ENCODE data around the gene ACKR3.

GRCh38 chr2:236574424-236575145 is 5.0 kb downstream of the ACKR3 start:
- TF ChIP-seq REST (IDR thresholded peaks at IDR 0.05; ENCODE audit: unreplicated experiment) (no peak), CTCF (conservative IDR thresholded peaks at IDR 0.05; ENCODE audit: low read depth in 2 of 2) (no peak), EZH2phosphoT487 (IDR thresholded peaks at IDR 0.05; ENCODE audit: unreplicated experiment) (no peak), CREB1 (CRISPR knock-in tag; IDR thresholded peaks at IDR 0.05; ENCODE audit: low read depth) (no peak), POLR2AphosphoS5 (IDR thresholded peaks at IDR 0.05; ENCODE audit: low read depth) (no peak), EZH2 (IDR thresholded peaks at IDR 0.05; ENCODE audit: low read depth, unreplicated experiment) (no peak), JUNB (IDR thresholded peaks at IDR 0.05; ENCODE audit: unreplicated experiment) (no peak), ZNF331 (CRISPR knock-in tag; IDR thresholded peaks at IDR 0.05; ENCODE audit: low read depth) (no peak), ETS1 (IDR thresholded peaks at IDR 0.05) (no peak), ZNF114 (CRISPR knock-in tag; IDR thresholded peaks at IDR 0.05) (no peak), STAT1 (IDR thresholded peaks at IDR 0.05; ENCODE audit: unreplicated experiment) (no peak)

Measured in GM23338 (cell line).